GM23338 (cell line): ENCODE results near the gene RNF6. TPM values are rescaled to one million over a fixed set of nuclear protein-coding genes. Genes with fewer than 3 reads are reported as not detected.

ENCODE experiments used
- ATAC-seq: fragments of 200-7000 bp; cut with Tn5 transposase; 3 replicates; pipeline ENCODE4 v1.9.1; 2020
- DNase-seq: peaks from one replicate; pipeline ENCODE4 v3.0.0-alpha.2; 2015; ENCODE audit warnings: low spot score
- H2AFZ ChIP-seq: fragments of 200-600 bp; sonication (generic); 2 replicates; pipeline ENCODE4 v1.8.0; 2016; ENCODE audit warnings: antibody characterized with exemption, mild to moderate bottlenecking, moderate library complexity
- H3F3A ChIP-seq: fragments of 200-600 bp; sonication (generic); replicated peaks from 2 replicates; pipeline ENCODE4 v1.8.0; 2017; ENCODE audit warnings: antibody characterized with exemption, mixed run types, low read depth
- H3K27ac ChIP-seq: fragments of 200-600 bp; sonication (generic); 2 replicates; pipeline ENCODE4 v1.6.1; 2016; ENCODE audit warnings: low read depth
- H3K27me3 ChIP-seq: fragments of 200-600 bp; sonication (generic); 2 replicates; pipeline ENCODE4 v1.8.0; 2016; ENCODE audit warnings: mild to moderate bottlenecking, mixed run types, moderate library complexity; ENCODE audit not compliant: insufficient read depth
- H3K36me3 ChIP-seq: fragments of 200-600 bp; sonication (generic); 2 replicates; pipeline ENCODE4 v1.8.0; 2016; ENCODE audit warnings: mild to moderate bottlenecking; ENCODE audit not compliant: insufficient read depth
- H3K4me1 ChIP-seq: fragments of 200-600 bp; sonication (generic); 2 replicates; pipeline ENCODE4 v1.8.0; 2016; ENCODE audit warnings: mild to moderate bottlenecking, moderate library complexity; ENCODE audit not compliant: insufficient read depth
- H3K4me2 ChIP-seq: fragments of 200-600 bp; sonication (generic); 2 replicates; pipeline ENCODE4 v1.7.1; 2017; ENCODE audit warnings: mixed run types
- H3K4me3 ChIP-seq: fragments of 200-600 bp; sonication (generic); 2 replicates; pipeline ENCODE4 v1.6.1; 2016; ENCODE audit warnings: mixed run types
- H3K79me2 ChIP-seq: fragments of 200-600 bp; sonication (generic); replicated peaks from 2 replicates; pipeline ENCODE4 v1.8.0; 2017; ENCODE audit warnings: mild to moderate bottlenecking; ENCODE audit not compliant: insufficient read depth
- H3K9me2 ChIP-seq: fragments of 200-600 bp; sonication (generic); 2 replicates; pipeline ENCODE4 v1.8.0; 2017; ENCODE audit not compliant: insufficient read depth
- H4K20me1 ChIP-seq: fragments of 200-600 bp; sonication (generic); replicated peaks from 2 replicates; pipeline ENCODE4 v1.8.0; 2017; ENCODE audit warnings: mild to moderate bottlenecking; ENCODE audit not compliant: insufficient read depth
- H3K27ac Mint-ChIP-seq: 2 replicates; pipeline ENCODE4 v1.8.0; 2020; ENCODE audit warnings: inconsistent platforms, mild to moderate bottlenecking, moderate library complexity, mixed read lengths
- H3K27me3 Mint-ChIP-seq: 3 replicates; pipeline ENCODE4 v1.8.0; 2022; ENCODE audit warnings: low read depth, mild to moderate bottlenecking, moderate library complexity, mixed read lengths, inconsistent platforms; ENCODE audit not compliant: insufficient read depth, poor library complexity
- H3K36me3 Mint-ChIP-seq: 3 replicates; pipeline ENCODE4 v1.8.0; 2021; ENCODE audit warnings: low read depth, mild to moderate bottlenecking, inconsistent platforms, moderate library complexity, mixed read lengths
- H3K4me1 Mint-ChIP-seq: 3 replicates; pipeline ENCODE4 v1.8.0; 2020; ENCODE audit warnings: mild to moderate bottlenecking, inconsistent platforms, mixed read lengths
- H3K4me3 Mint-ChIP-seq: 3 replicates; pipeline ENCODE4 v1.8.0; 2021; ENCODE audit warnings: moderate library complexity, mild to moderate bottlenecking, inconsistent platforms, mixed read lengths
- H3K9me3 Mint-ChIP-seq: 3 replicates; pipeline ENCODE4 v1.8.0; 2020; ENCODE audit warnings: moderate library complexity, mild to moderate bottlenecking, inconsistent platforms, mixed read lengths
- CREB1 ChIP-seq: fragments of 250-450 bp; sonication (Bioruptor Pico); IDR thresholded peaks from 2 replicates; pipeline ENCODE4 v1.5.0; 2020; ENCODE audit warnings: low read depth, mild to moderate bottlenecking, moderate library complexity
- EZH2 ChIP-seq: fragments of 200-600 bp; sonication (generic); IDR thresholded peaks from one replicate; pipeline ENCODE4 v1.8.0; 2017; ENCODE audit warnings: antibody characterized with exemption, mild to moderate bottlenecking, low read depth; ENCODE audit not compliant: unreplicated experiment
- EZH2phosphoT487 ChIP-seq: fragments of 200-600 bp; sonication (generic); IDR thresholded peaks from one replicate; pipeline ENCODE4 v1.8.1; 2018; ENCODE audit warnings: antibody characterized with exemption; ENCODE audit not compliant: unreplicated experiment
- JUNB ChIP-seq: IDR thresholded peaks from one replicate; pipeline ENCODE4 v1.6.1; 2016; ENCODE audit warnings: antibody characterized with exemption; ENCODE audit not compliant: unreplicated experiment
- NANOG ChIP-seq: IDR thresholded peaks from 2 replicates; pipeline ENCODE4 v1.6.1; 2016; ENCODE audit warnings: antibody characterized with exemption, borderline replicate concordance
- POLR2AphosphoS5 ChIP-seq: IDR thresholded peaks from 2 replicates; pipeline ENCODE4 v1.6.1; 2016; ENCODE audit warnings: antibody characterized with exemption, low read depth
- STAT1 ChIP-seq: IDR thresholded peaks from one replicate; pipeline ENCODE4 v1.6.1; 2016; ENCODE audit warnings: antibody characterized with exemption; ENCODE audit not compliant: unreplicated experiment
- ZNF114 ChIP-seq: fragments of 250-450 bp; sonication (Bioruptor Pico); IDR thresholded peaks from 2 replicates; pipeline ENCODE4 v1.5.0; 2020; ENCODE audit warnings: mild to moderate bottlenecking, moderate library complexity
- ZNF331 ChIP-seq: fragments of 250-450 bp; sonication (Bioruptor Pico); IDR thresholded peaks from 2 replicates; pipeline ENCODE4 v1.5.0; 2020; ENCODE audit warnings: low read depth, mild to moderate bottlenecking, moderate library complexity
- polyA plus RNA-seq: library from polyadenylated mRNA; unstranded; fragments of >200 nt; fragmentation: Nextera tagmentation; extraction: Ambion mirVana; gene quantifications from 2 replicates; pipeline ENCODE4 v1.2.1, GENCODE V29; 2016
- total RNA-seq: library from RNA; depleted of rRNA; stranded (reverse); fragments of >200 nt; shearing (Covaris generic); gene quantifications from 2 replicates; pipeline ENCODE4 v1.2.3, GENCODE V29; 2014
- TF ChIP-seq, protein P1 (sequence below), 2 experiments: fragments of 200-600 bp in 1 of 2; sonication (generic) in 1 of 2; conservative IDR thresholded peaks; 2 replicates each; pipeline versions ENCODE4 v1.5.1 to v1.6.1; 2016 to 2017; ENCODE audit warnings: antibody characterized with exemption in 2 of 2, low read depth in 2 of 2, mild to moderate bottlenecking in 2 of 2, moderate library complexity in 1 of 2
- TF ChIP-seq, protein P2 (sequence below): IDR thresholded peaks from one replicate; pipeline ENCODE4 v1.6.1; 2018; ENCODE audit warnings: antibody characterized with exemption; ENCODE audit not compliant: unreplicated experiment
- TF ChIP-seq, protein P3 (sequence below): IDR thresholded peaks from 2 replicates; pipeline ENCODE4 v1.6.1; 2016; ENCODE audit warnings: antibody characterized with exemption
- TF ChIP-seq, protein P4 (sequence below): fragments of 250-450 bp; sonication (Bioruptor Pico); IDR thresholded peaks from 2 replicates; pipeline ENCODE4 v1.5.0; 2020; ENCODE audit warnings: mild to moderate bottlenecking, moderate library complexity

RNF6 gene
- total and polyA plus RNA-seq, 2 experiments from 2014 or later: 11.8 to 18.8 TPM

DNA sequence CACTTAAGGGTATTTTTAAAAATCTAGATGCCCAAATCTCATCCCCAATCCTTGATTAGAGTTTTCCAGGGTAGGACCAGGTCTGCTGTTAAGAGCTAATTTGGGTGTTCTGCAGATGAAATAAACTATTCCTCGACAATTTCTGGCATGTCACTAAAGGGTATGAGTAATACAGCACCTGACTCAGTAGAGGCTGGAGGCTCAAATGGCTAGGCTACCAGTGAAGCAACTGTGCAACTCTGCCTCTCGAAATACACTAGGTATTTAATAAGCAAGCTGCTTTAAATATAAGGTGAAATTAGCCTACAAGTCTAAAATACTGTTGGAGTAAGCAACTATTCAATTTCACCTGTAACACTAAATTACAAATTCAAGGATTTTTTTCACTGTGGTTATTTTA, 1.5 kb downstream of the RNF6 start:
- ATAC-seq (no peak), DNase-seq (no peak)
- H4K20me1 ChIP-seq: no peaks in the 10 kb centered on the region
- 0 out of 2 replicates have a peak, but pooled peaks cover 8% of the 10 kb centered on the region for H3K4me1 ChIP-seq
- H3K36me3 ChIP-seq: peaks cover 1% of the 10 kb centered on the region; the same call in 1 of the 2 replicates
- Mint-ChIP-seq H3K36me3 (peaks cover 22% of the 10 kb centered on the region), H3K4me1 (peaks cover 17% of the 10 kb centered on the region), H3K27me3 (no peaks in the 10 kb centered on the region), H3K9me3 (no peaks in the 10 kb centered on the region), H3K27ac (no peak overlapping the region), H3K4me3 (peak overlapping the region; percentile 96)
- H3K27me3 ChIP-seq: no peaks in the 10 kb centered on the region
- no peaks in the 10 kb centered on the region for H3F3A ChIP-seq
- peak overlapping the region; percentile 71 for H3K4me2 ChIP-seq
- no peak overlapping the region for H3K27ac ChIP-seq
- H2AFZ ChIP-seq: no peak overlapping the region
- H3K79me2 ChIP-seq: peaks cover 12% of the 10 kb centered on the region
- TF ChIP-seq, protein P1, sequence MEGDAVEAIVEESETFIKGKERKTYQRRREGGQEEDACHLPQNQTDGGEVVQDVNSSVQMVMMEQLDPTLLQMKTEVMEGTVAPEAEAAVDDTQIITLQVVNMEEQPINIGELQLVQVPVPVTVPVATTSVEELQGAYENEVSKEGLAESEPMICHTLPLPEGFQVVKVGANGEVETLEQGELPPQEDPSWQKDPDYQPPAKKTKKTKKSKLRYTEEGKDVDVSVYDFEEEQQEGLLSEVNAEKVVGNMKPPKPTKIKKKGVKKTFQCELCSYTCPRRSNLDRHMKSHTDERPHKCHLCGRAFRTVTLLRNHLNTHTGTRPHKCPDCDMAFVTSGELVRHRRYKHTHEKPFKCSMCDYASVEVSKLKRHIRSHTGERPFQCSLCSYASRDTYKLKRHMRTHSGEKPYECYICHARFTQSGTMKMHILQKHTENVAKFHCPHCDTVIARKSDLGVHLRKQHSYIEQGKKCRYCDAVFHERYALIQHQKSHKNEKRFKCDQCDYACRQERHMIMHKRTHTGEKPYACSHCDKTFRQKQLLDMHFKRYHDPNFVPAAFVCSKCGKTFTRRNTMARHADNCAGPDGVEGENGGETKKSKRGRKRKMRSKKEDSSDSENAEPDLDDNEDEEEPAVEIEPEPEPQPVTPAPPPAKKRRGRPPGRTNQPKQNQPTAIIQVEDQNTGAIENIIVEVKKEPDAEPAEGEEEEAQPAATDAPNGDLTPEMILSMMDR (conservative IDR thresholded peaks at IDR 0.05; ENCODE audit: low read depth in 2 of 2): no peak
- TF ChIP-seq POLR2AphosphoS5 (no peak), EZH2phosphoT487 (no peak), STAT1 (no peak), CREB1 (CRISPR knock-in tag) (no peak), ZNF114 (CRISPR knock-in tag) (no peak), ZNF331 (CRISPR knock-in tag) (no peak), JUNB (no peak), NANOG (no peak), EZH2 (no peak)
- TF ChIP-seq, protein P2, sequence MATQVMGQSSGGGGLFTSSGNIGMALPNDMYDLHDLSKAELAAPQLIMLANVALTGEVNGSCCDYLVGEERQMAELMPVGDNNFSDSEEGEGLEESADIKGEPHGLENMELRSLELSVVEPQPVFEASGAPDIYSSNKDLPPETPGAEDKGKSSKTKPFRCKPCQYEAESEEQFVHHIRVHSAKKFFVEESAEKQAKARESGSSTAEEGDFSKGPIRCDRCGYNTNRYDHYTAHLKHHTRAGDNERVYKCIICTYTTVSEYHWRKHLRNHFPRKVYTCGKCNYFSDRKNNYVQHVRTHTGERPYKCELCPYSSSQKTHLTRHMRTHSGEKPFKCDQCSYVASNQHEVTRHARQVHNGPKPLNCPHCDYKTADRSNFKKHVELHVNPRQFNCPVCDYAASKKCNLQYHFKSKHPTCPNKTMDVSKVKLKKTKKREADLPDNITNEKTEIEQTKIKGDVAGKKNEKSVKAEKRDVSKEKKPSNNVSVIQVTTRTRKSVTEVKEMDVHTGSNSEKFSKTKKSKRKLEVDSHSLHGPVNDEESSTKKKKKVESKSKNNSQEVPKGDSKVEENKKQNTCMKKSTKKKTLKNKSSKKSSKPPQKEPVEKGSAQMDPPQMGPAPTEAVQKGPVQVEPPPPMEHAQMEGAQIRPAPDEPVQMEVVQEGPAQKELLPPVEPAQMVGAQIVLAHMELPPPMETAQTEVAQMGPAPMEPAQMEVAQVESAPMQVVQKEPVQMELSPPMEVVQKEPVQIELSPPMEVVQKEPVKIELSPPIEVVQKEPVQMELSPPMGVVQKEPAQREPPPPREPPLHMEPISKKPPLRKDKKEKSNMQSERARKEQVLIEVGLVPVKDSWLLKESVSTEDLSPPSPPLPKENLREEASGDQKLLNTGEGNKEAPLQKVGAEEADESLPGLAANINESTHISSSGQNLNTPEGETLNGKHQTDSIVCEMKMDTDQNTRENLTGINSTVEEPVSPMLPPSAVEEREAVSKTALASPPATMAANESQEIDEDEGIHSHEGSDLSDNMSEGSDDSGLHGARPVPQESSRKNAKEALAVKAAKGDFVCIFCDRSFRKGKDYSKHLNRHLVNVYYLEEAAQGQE: no peak
- TF ChIP-seq, protein P3, sequence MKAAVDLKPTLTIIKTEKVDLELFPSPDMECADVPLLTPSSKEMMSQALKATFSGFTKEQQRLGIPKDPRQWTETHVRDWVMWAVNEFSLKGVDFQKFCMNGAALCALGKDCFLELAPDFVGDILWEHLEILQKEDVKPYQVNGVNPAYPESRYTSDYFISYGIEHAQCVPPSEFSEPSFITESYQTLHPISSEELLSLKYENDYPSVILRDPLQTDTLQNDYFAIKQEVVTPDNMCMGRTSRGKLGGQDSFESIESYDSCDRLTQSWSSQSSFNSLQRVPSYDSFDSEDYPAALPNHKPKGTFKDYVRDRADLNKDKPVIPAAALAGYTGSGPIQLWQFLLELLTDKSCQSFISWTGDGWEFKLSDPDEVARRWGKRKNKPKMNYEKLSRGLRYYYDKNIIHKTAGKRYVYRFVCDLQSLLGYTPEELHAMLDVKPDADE: no peak
- TF ChIP-seq, protein P4, sequence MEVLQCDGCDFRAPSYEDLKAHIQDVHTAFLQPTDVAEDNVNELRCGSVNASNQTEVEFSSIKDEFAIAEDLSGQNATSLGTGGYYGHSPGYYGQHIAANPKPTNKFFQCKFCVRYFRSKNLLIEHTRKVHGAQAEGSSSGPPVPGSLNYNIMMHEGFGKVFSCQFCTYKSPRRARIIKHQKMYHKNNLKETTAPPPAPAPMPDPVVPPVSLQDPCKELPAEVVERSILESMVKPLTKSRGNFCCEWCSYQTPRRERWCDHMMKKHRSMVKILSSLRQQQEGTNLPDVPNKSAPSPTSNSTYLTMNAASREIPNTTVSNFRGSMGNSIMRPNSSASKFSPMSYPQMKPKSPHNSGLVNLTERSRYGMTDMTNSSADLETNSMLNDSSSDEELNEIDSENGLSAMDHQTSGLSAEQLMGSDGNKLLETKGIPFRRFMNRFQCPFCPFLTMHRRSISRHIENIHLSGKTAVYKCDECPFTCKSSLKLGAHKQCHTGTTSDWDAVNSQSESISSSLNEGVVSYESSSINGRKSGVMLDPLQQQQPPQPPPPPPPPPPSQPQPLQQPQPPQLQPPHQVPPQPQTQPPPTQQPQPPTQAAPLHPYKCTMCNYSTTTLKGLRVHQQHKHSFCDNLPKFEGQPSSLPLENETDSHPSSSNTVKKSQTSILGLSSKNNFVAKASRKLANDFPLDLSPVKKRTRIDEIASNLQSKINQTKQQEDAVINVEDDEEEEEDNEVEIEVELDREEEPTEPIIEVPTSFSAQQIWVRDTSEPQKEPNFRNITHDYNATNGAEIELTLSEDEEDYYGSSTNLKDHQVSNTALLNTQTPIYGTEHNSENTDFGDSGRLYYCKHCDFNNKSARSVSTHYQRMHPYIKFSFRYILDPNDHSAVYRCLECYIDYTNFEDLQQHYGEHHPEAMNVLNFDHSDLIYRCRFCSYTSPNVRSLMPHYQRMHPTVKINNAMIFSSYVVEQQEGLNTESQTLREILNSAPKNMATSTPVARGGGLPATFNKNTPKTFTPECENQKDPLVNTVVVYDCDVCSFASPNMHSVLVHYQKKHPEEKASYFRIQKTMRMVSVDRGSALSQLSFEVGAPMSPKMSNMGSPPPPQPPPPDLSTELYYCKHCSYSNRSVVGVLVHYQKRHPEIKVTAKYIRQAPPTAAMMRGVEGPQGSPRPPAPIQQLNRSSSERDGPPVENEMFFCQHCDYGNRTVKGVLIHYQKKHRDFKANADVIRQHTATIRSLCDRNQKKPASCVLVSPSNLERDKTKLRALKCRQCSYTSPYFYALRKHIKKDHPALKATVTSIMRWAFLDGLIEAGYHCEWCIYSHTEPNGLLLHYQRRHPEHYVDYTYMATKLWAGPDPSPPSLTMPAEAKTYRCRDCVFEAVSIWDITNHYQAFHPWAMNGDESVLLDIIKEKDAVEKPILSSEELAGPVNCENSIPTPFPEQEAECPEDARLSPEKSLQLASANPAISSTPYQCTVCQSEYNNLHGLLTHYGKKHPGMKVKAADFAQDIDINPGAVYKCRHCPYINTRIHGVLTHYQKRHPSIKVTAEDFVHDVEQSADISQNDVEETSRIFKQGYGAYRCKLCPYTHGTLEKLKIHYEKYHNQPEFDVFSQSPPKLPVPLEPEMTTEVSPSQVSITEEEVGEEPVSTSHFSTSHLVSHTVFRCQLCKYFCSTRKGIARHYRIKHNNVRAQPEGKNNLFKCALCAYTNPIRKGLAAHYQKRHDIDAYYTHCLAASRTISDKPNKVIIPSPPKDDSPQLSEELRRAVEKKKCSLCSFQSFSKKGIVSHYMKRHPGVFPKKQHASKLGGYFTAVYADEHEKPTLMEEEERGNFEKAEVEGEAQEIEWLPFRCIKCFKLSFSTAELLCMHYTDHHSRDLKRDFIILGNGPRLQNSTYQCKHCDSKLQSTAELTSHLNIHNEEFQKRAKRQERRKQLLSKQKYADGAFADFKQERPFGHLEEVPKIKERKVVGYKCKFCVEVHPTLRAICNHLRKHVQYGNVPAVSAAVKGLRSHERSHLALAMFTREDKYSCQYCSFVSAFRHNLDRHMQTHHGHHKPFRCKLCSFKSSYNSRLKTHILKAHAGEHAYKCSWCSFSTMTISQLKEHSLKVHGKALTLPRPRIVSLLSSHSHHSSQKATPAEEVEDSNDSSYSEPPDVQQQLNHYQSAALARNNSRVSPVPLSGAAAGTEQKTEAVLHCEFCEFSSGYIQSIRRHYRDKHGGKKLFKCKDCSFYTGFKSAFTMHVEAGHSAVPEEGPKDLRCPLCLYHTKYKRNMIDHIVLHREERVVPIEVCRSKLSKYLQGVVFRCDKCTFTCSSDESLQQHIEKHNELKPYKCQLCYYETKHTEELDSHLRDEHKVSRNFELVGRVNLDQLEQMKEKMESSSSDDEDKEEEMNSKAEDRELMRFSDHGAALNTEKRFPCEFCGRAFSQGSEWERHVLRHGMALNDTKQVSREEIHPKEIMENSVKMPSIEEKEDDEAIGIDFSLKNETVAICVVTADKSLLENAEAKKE (CRISPR knock-in tag): no peak
- no peaks in the 10 kb centered on the region for H3K9me2 ChIP-seq
- peak overlapping the region; percentile 71 for H3K4me3 ChIP-seq
